Activated CD4-positive, alpha-beta T cell treated with anti-CD3 and anti-CD28 coated beads for 24 hours (primary cell): ENCODE data around the gene URB1.
A peak's percentile ranks its signal among the peaks of the same experiment; 100 is the strongest.
"Not testable (repeated sequence)": the region's sequence is repeated elsewhere in the genome, so short reads cannot be mapped to it uniquely, and the experiment has no call there.

ENCODE experiments used
- DNase-seq, 2 donors: peaks; one replicate each; pipeline ENCODE4 v3.0.0-alpha.2; 2020; ENCODE audit warnings: low read depth in 2 of 2

The URB1 gene

GRCh38 chr21:32392880-32393676 is at the start of gene URB1:
Gene URB1 (minus strand): TSS chr21:32393012. CDS start chr21:32392910, 102 bp downstream.
- peak; percentile 97 to 98 for DNase-seq

- no peak for DNase-seq
Observed at GRCh38 chr21:32437729-32438128, 44.9 kb upstream of the URB1 start.

- not testable (repeated sequence) for DNase-seq
Observed at GRCh38 chr21:32432982-32433660, 40.3 kb upstream of the URB1 start.

- no peak for DNase-seq
Observed at GRCh38 chr21:32427958-32428623, 35.3 kb upstream of the URB1 start.

- DNase-seq: no peak
Observed at GRCh38 chr21:32426592-32427051, 33.8 kb upstream of the URB1 start.

GRCh38 chr21:32426066-32426465 is 33.3 kb upstream of the URB1 start:
- no peak for DNase-seq

GRCh38 chr21:32425628-32426027 is 32.8 kb upstream of the URB1 start:
- no peak for DNase-seq

- no peak for DNase-seq
Observed at GRCh38 chr21:32424674-32425073, 31.9 kb upstream of the URB1 start.

GRCh38 chr21:32424191-32424535 is 31.4 kb upstream of the URB1 start:
- DNase-seq: no peak

GRCh38 chr21:32423320-32424190 is 30.7 kb upstream of the URB1 start:
- no peak for DNase-seq

- DNase-seq: no peak
Observed at GRCh38 chr21:32422064-32422463, 29.3 kb upstream of the URB1 start.

- DNase-seq: no peak
Observed at GRCh38 chr21:32418146-32418545, 25.3 kb upstream of the URB1 start.

- DNase-seq: no peak
Observed at GRCh38 chr21:32415451-32416398, 22.9 kb upstream of the URB1 start.

- no peak for DNase-seq
Observed at GRCh38 chr21:32414579-32415358, 22.0 kb upstream of the URB1 start.

- no peak for DNase-seq
Observed at GRCh38 chr21:32413697-32414578, 21.1 kb upstream of the URB1 start.

- DNase-seq: peak in 1 of 2 donors; percentile 4
Observed at GRCh38 chr21:32413015-32413504, 20.2 kb upstream of the URB1 start.

GRCh38 chr21:32412162-32413014 is 19.6 kb upstream of the URB1 start, which contains the start of gene EVA1C:
Gene EVA1C (plus strand): TSS chr21:32412706. CDS start chr21:32412854, 148 bp downstream.
- DNase-seq: peak; percentile 53 to 62
